Gastrocnemius medialis (tissue), 4 donors: ENCODE results near the gene TSKS. TPM values are rescaled to one million over a fixed set of nuclear protein-coding genes. Genes with fewer than 3 reads are reported as not detected.

Experiments used
- ATAC-seq, 2 donors: fragments of 150-250 bp; one replicate each; pipeline ENCODE4 v1.9.1; 2016
- DNase-seq, 2 donors: peaks; one replicate each; pipeline ENCODE4 v3.0.0-alpha.2; 2019
- H3K27ac ChIP-seq, 4 donors: fragments of 200-600 bp; sonication (generic); 1 replicate in 1 of 4; 2 replicates in 3 of 4; pipeline ENCODE4 v1.5.1; 2016 to 2018; ENCODE audit warnings: mild to moderate bottlenecking in 2 of 4, moderate library complexity in 1 of 4
- H3K27me3 ChIP-seq, 3 donors: fragments of 200-600 bp; sonication (generic) in 2 of 3; 1 replicate in 1 of 3; 2 replicates in 2 of 3; pipeline versions ENCODE4 v1.5.1 to v1.6.0; 2016 to 2019; ENCODE audit warnings: mild to moderate bottlenecking in 1 of 3, moderate library complexity in 1 of 3
- H3K36me3 ChIP-seq, 2 donors: fragments of 200-600 bp; sonication (generic) in 1 of 2; one replicate each; pipeline ENCODE4 v1.5.1; 2017 to 2018
- H3K4me1 ChIP-seq, 2 donors: fragments of 200-600 bp; sonication (generic) in 1 of 2; one replicate each; pipeline ENCODE4 v1.5.1; 2016 to 2017; ENCODE audit warnings: mild to moderate bottlenecking in 2 of 2
- H3K4me3 ChIP-seq, 4 donors: fragments of 200-600 bp; sonication (generic) in 3 of 4; 1 replicate in 1 of 4; 2 replicates in 3 of 4; pipeline ENCODE4 v1.5.1; 2016 to 2019; ENCODE audit warnings: mild to moderate bottlenecking in 2 of 4
- H3K9me3 ChIP-seq, 3 donors: fragments of 200-600 bp; sonication (generic) in 2 of 3; 1 replicate in 1 of 3; 2 replicates in 2 of 3; pipeline ENCODE4 v1.5.1; 2016 to 2019
- CTCF ChIP-seq, 5 experiments: fragments of 450-650 bp in 3 of 5; fragments of 200-600 bp in 2 of 5; sonication (generic) in 2 of 5; IDR thresholded peaks in 4 of 5; conservative IDR thresholded peaks in 1 of 5; 1 replicate in 4 of 5; 2 replicates in 1 of 5; pipeline ENCODE4 v1.5.1; 2016 to 2019; ENCODE audit warnings: antibody characterized with exemption in 5 of 5, mild to moderate bottlenecking in 3 of 5, moderate library complexity in 3 of 5
- POLR2A ChIP-seq, 2 donors: fragments of 450-650 bp; IDR thresholded peaks; one replicate each; pipeline ENCODE4 v1.6.1; 2017; ENCODE audit warnings: antibody characterized with exemption in 2 of 2, mild to moderate bottlenecking in 2 of 2, moderate library complexity in 2 of 2
- in situ Hi-C, 4 donors: fragments of 200-750 bp; cut with MboI; loops; one replicate each; pipeline versions ENCODE4 v1.15.0 to v1.8.0; 2017; ENCODE audit warnings: low sequenced_read_pairs in 4 of 4
- intact Hi-C: fragments of 100-400 bp; cut with DNase I; formaldehyde crosslinking; loops from one replicate; pipeline ENCODE4 v1.15.1; 2023; ENCODE audit warnings: low total_unique reads
- total RNA-seq, 4 donors: library from RNA; depleted of rRNA; stranded (reverse); fragments of >200 nt; gene quantifications; one replicate each; pipeline versions ENCODE4 v1.1.0 to v1.2.3, GENCODE V29; 2016

The TSKS gene
- total RNA-seq, 4 donors from 2014 or later = 0.13 to 0.16 TPM; not detected in 2

- Histone ChIP-seq H3K4me3 (no peak overlapping the region), H3K27me3 (no peaks in the 10 kb centered on the region), H3K27ac (no peak overlapping the region), H3K9me3 (no peaks in the 10 kb centered on the region), H3K4me1 (no peaks in the 10 kb centered on the region), H3K36me3 (peaks cover 0 to 27% of the 10 kb centered on the region in 2 donors)
- DNase-seq (no peak), ATAC-seq (no peak)
- in situ Hi-C loops = no loop called here
- intact Hi-C loops = no loop called here
- no peak for TF ChIP-seq CTCF (IDR thresholded peaks at IDR 0.05 in 4 of 5, conservative IDR thresholded peaks at IDR 0.05 in 1 of 5)
- no peak for TF ChIP-seq POLR2A (IDR thresholded peaks at IDR 0.05)
These were observed 16.8 kb upstream of the TSKS start for GRCh38 chr19:49779731-49780555.

DNA sequence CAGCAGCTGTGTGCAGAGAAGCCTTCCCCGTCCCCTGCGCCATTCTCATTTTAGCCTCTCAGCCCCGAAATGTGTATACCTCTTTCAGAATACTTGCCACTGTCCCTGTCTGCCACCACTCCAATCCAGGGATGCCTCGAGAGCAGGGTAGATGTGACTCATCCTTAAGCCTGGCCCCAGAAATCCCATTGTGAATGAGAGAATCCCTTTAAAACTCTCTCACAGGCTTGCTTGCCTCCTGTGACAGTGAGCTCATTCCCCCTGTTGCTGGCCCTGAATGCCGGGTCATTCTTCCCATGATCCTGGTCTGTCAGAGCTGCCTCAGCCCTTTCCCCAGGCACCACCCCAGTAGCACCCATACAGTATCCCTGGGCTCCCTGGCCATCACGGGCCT lies 13.3 kb upstream of the TSKS start:
- DNase-seq = no peak
- no peaks in the 10 kb centered on the region for H3K4me1 ChIP-seq
- intact Hi-C loops = no loop called here
- H3K4me3 ChIP-seq = no peak overlapping the region
- H3K27ac ChIP-seq = no peak overlapping the region
- ATAC-seq = no peak
- in situ Hi-C loops = no loop called here
- no peaks in the 10 kb centered on the region for H3K27me3 ChIP-seq
- no peaks in the 10 kb centered on the region for H3K36me3 ChIP-seq
- TF ChIP-seq CTCF (IDR thresholded peaks at IDR 0.05 in 4 of 5, conservative IDR thresholded peaks at IDR 0.05 in 1 of 5) (no peak), POLR2A (IDR thresholded peaks at IDR 0.05) (no peak)
- H3K9me3 ChIP-seq = no peaks in the 10 kb centered on the region

- intact Hi-C loops = no loop called here
- DNase-seq (no peak), ATAC-seq (no peak)
- H3K9me3 ChIP-seq = no peaks in the 10 kb centered on the region
- TF ChIP-seq POLR2A (IDR thresholded peaks at IDR 0.05) = no peak
- TF ChIP-seq CTCF (IDR thresholded peaks at IDR 0.05 in 4 of 5, conservative IDR thresholded peaks at IDR 0.05 in 1 of 5) = no peak
- in situ Hi-C loops = no loop called here
- no peaks in the 10 kb centered on the region for H3K36me3 ChIP-seq
- H3K4me3 ChIP-seq = no peak overlapping the region
- H3K27me3 ChIP-seq = no peaks in the 10 kb centered on the region
- H3K27ac ChIP-seq = no peak overlapping the region
- no peaks in the 10 kb centered on the region for H3K4me1 ChIP-seq
These were observed 12.8 kb upstream of the TSKS start for GRCh38 chr19:49775742-49776370.

DNA sequence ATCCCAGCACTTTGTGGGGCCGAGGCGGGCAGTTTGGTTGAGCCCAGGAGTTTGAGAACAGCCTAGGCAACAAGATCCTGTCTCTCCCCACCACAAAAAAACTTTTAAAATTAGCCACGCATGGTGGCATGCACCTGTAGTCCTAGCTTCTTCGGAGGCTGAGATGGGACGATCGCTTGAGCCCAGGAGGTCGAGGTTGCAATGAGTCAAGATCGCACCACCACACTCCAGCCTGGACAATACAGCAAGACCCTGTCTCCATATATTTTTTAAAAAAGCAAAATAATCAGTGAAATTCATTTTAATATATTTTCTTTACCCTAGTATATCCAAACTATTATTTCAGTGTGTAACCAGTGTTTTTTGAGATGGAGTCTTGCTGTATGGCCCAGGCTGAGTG lies 11.9 kb upstream of the TSKS start:
- no peak for ATAC-seq
- in situ Hi-C loops (no loop called here), intact Hi-C loops (no loop called here)
- H3K9me3 ChIP-seq = no peaks in the 10 kb centered on the region
- no peaks in the 10 kb centered on the region for H3K27me3 ChIP-seq
- no peaks in the 10 kb centered on the region for H3K4me1 ChIP-seq
- DNase-seq = no peak
- H3K4me3 ChIP-seq = no peak overlapping the region
- H3K27ac ChIP-seq = no peak overlapping the region
- TF ChIP-seq CTCF (IDR thresholded peaks at IDR 0.05 in 4 of 5, conservative IDR thresholded peaks at IDR 0.05 in 1 of 5) = no peak
- no peak for TF ChIP-seq POLR2A (IDR thresholded peaks at IDR 0.05)
- H3K36me3 ChIP-seq = no peaks in the 10 kb centered on the region
